Loucy (cell line): ENCODE data around the gene AKAP11.
"Not testable (repeated sequence)": the region's sequence is repeated elsewhere in the genome, so short reads cannot be mapped to it uniquely, and the experiment has no call there.

Source experiments
- H2AFZ ChIP-seq: fragments of 200-600 bp; sonication (generic); 2 replicates; pipeline ENCODE4 v1.6.0; 2016; ENCODE audit warnings: antibody characterized with exemption, mild to moderate bottlenecking, low read length, moderate library complexity
- H3F3A ChIP-seq: fragments of 200-600 bp; 2 replicates; pipeline ENCODE4 v1.6.0; 2016; ENCODE audit warnings: antibody characterized with exemption, low read depth, mild to moderate bottlenecking
- H3K27me3 ChIP-seq: fragments of 200-600 bp; sonication (generic); 2 replicates; pipeline ENCODE4 v1.6.1; 2014; ENCODE audit warnings: low read length, mild to moderate bottlenecking; ENCODE audit not compliant: insufficient read depth, poor library complexity, severe bottlenecking
- H3K36me3 ChIP-seq: fragments of 200-600 bp; sonication (generic); 2 replicates; pipeline ENCODE4 v1.6.1; 2016; ENCODE audit warnings: low read length; ENCODE audit not compliant: insufficient read depth
- H3K4me1 ChIP-seq: fragments of 200-600 bp; sonication (generic); 2 replicates; pipeline ENCODE4 v1.5.1; 2014; ENCODE audit warnings: low read length, mild to moderate bottlenecking; ENCODE audit not compliant: insufficient read depth, poor library complexity, severe bottlenecking
- H3K4me2 ChIP-seq: fragments of 200-600 bp; sonication (generic); 2 replicates; pipeline ENCODE4 v1.6.0; 2014; ENCODE audit warnings: antibody characterized with exemption, low read length, low read depth, mild to moderate bottlenecking; ENCODE audit not compliant: poor library complexity, severe bottlenecking
- H3K4me3 ChIP-seq: fragments of 200-600 bp; sonication (generic); 2 replicates; pipeline ENCODE4 v1.5.1; 2014; ENCODE audit warnings: low read length, mild to moderate bottlenecking, mixed read lengths; ENCODE audit not compliant: poor library complexity, severe bottlenecking
- H3K79me2 ChIP-seq: fragments of 200-600 bp; sonication (generic); 2 replicates; pipeline ENCODE4 v1.6.1; 2014; ENCODE audit warnings: low read length; ENCODE audit not compliant: insufficient read depth
- H3K9ac ChIP-seq: fragments of 200-600 bp; sonication (generic); 2 replicates; pipeline ENCODE4 v1.6.0; 2014; ENCODE audit warnings: mild to moderate bottlenecking, low read depth, low read length, moderate library complexity; ENCODE audit not compliant: poor library complexity, severe bottlenecking
- H3K9me2 ChIP-seq: fragments of 200-600 bp; sonication (generic); replicated peaks from 2 replicates; pipeline ENCODE4 v1.6.1; 2016; ENCODE audit warnings: low read depth, low read length, mixed read lengths
- H3K9me3 ChIP-seq: fragments of 200-600 bp; sonication (generic); 2 replicates; pipeline ENCODE4 v1.6.1; 2014; ENCODE audit warnings: mild to moderate bottlenecking, antibody characterized with exemption, low read length, low read depth; ENCODE audit not compliant: insufficient read depth
- H4K20me1 ChIP-seq: fragments of 200-600 bp; sonication (generic); 2 replicates; pipeline ENCODE4 v1.6.0; 2014; ENCODE audit warnings: antibody characterized with exemption, low read length, mild to moderate bottlenecking; ENCODE audit not compliant: insufficient read depth, poor library complexity, severe bottlenecking
- CTCF ChIP-seq: fragments of 200-600 bp; sonication (generic); conservative IDR thresholded peaks from 2 replicates; pipeline ENCODE4 v1.5.1; 2014; ENCODE audit warnings: mild to moderate bottlenecking, antibody characterized with exemption, low read length
- EZH2phosphoT487 ChIP-seq: fragments of 200-600 bp; IDR thresholded peaks from 2 replicates; pipeline ENCODE4 v1.6.1; 2018; ENCODE audit warnings: antibody characterized with exemption, mild to moderate bottlenecking, moderate library complexity, borderline replicate concordance

AKAP11 gene

GRCh38 chr13:42272115-42272803 lies at the start of gene AKAP11:
Gene AKAP11 (plus strand): TSS chr13:42272152. CDS start chr13:42286349, 14,197 bp downstream.
- no peaks in the 10 kb centered on the region for H3K36me3 ChIP-seq
- TF ChIP-seq EZH2phosphoT487 (no peak), CTCF (no peak)
- peak within 1 kb of the TSS; percentile 83 for H3K4me2 ChIP-seq
- H3K9me2 ChIP-seq: no peaks in the 10 kb centered on the region
- peak within 1 kb of the TSS; percentile 81 for H3K9ac ChIP-seq
- H3K79me2 ChIP-seq: peaks cover 45% of the 10 kb centered on the region
- no peaks in the 10 kb centered on the region for H3K9me3 ChIP-seq
- H3K4me3 ChIP-seq: peak within 1 kb of the TSS; percentile 81
- no peaks in the 10 kb centered on the region for H3F3A ChIP-seq
- peak within 1 kb of the TSS; percentile 87 for H2AFZ ChIP-seq
- peaks cover 53% of the 10 kb centered on the region for H3K4me1 ChIP-seq
- no peaks in the 10 kb centered on the region for H3K27me3 ChIP-seq
- peaks cover 10% of the 10 kb centered on the region for H4K20me1 ChIP-seq

- Histone ChIP-seq H3K4me3 (no peak overlapping the region), H2AFZ (no peak overlapping the region), H3K9ac (no peak overlapping the region), H3K9me2 (no peaks in the 10 kb centered on the region), H3F3A (no peaks in the 10 kb centered on the region), H3K27me3 (no peaks in the 10 kb centered on the region), H3K9me3 (no peaks in the 10 kb centered on the region), H3K4me2 (no peak overlapping the region), H3K79me2 (no peaks in the 10 kb centered on the region), H3K4me1 (no peaks in the 10 kb centered on the region), H3K36me3 (peaks cover 17% of the 10 kb centered on the region; the same call in 1 of the 2 replicates), H4K20me1 (no peaks in the 10 kb centered on the region)
- TF ChIP-seq EZH2phosphoT487 (no peak), CTCF (no peak)
These were observed 48.3 kb upstream of the AKAP11 start for GRCh38 chr13:42223681-42224080.

GRCh38 chr13:42225051-42225450 lies 46.9 kb upstream of the AKAP11 start:
- Histone ChIP-seq H3K4me1 (no peaks in the 10 kb centered on the region), H3K9ac (no peak overlapping the region), H3K4me2 (no peak overlapping the region), H3K27me3 (no peaks in the 10 kb centered on the region), H3K9me2 (no peaks in the 10 kb centered on the region), H4K20me1 (no peaks in the 10 kb centered on the region), H3F3A (no peaks in the 10 kb centered on the region), H3K36me3 (peaks cover 9% of the 10 kb centered on the region; the same call in 1 of the 2 replicates), H3K4me3 (no peak overlapping the region), H3K79me2 (no peaks in the 10 kb centered on the region), H2AFZ (no peak overlapping the region), H3K9me3 (no peaks in the 10 kb centered on the region)
- TF ChIP-seq CTCF (no peak), EZH2phosphoT487 (no peak)

GRCh38 chr13:42226759-42227158 lies 45.2 kb upstream of the AKAP11 start:
- H4K20me1 ChIP-seq: not testable (repeated sequence)

More at GRCh38 chr13:42226759-42227158, 45.2 kb upstream of the AKAP11 start:
- not testable (repeated sequence) for H3K9me2 ChIP-seq, H3F3A ChIP-seq, H3K4me2 ChIP-seq, H3K9ac ChIP-seq, H3K4me3 ChIP-seq, H3K9me3 ChIP-seq, H3K4me1 ChIP-seq, H2AFZ ChIP-seq, H3K27me3 ChIP-seq, H3K36me3 ChIP-seq, H3K79me2 ChIP-seq
